WI38 (cell line): Measurements from ENCODE around the gene SMYD3.

Source experiments
- H3K4me3 ChIP-seq: 2 replicates; pipeline ENCODE4 v1.5.1; 2011; ENCODE audit warnings: low read depth, mild to moderate bottlenecking, control low read depth, low read length
- CTCF ChIP-seq: IDR thresholded peaks from 2 replicates; pipeline ENCODE4 v1.5.1; 2012; ENCODE audit warnings: low read depth, mild to moderate bottlenecking, control low read depth, low read length

Gene SMYD3

GRCh38 chr1:245888809-245889208 lies 618.3 kb downstream of the SMYD3 start:
- TF ChIP-seq CTCF: no peak; the same call in 1 of the 2 replicates
- no peak overlapping the region for H3K4me3 ChIP-seq

- H3K4me3 ChIP-seq: no peak overlapping the region
Measured at GRCh38 chr1:245887829-245888228, 619.2 kb downstream of the SMYD3 start.

GRCh38 chr1:245881767-245882391 lies 625.2 kb downstream of the SMYD3 start:
- H3K4me3 ChIP-seq: no peak overlapping the region
- no peak for TF ChIP-seq CTCF

More at GRCh38 chr1:245887829-245888228, 619.2 kb downstream of the SMYD3 start:
- TF ChIP-seq CTCF: no peak

GRCh38 chr1:245880754-245881403 lies 626.2 kb downstream of the SMYD3 start:
- TF ChIP-seq CTCF: no peak

GRCh38 chr1:245879091-245879490 lies 628.0 kb downstream of the SMYD3 start:
- no peak for TF ChIP-seq CTCF
- no peak overlapping the region for H3K4me3 ChIP-seq

More at GRCh38 chr1:245880754-245881403, 626.2 kb downstream of the SMYD3 start:
- no peak overlapping the region for H3K4me3 ChIP-seq

GRCh38 chr1:245878585-245878984 lies 628.5 kb downstream of the SMYD3 start:
- TF ChIP-seq CTCF: no peak
- H3K4me3 ChIP-seq: no peak overlapping the region

- TF ChIP-seq CTCF: no peak
- H3K4me3 ChIP-seq: no peak overlapping the region
Measured at GRCh38 chr1:245877976-245878375, 629.1 kb downstream of the SMYD3 start.
